ENCODE measurements around the gene DDX60. TPM values are rescaled to one million over a fixed set of nuclear protein-coding genes. Genes with fewer than 3 reads are reported as not detected.

Gene DDX60, protein sequence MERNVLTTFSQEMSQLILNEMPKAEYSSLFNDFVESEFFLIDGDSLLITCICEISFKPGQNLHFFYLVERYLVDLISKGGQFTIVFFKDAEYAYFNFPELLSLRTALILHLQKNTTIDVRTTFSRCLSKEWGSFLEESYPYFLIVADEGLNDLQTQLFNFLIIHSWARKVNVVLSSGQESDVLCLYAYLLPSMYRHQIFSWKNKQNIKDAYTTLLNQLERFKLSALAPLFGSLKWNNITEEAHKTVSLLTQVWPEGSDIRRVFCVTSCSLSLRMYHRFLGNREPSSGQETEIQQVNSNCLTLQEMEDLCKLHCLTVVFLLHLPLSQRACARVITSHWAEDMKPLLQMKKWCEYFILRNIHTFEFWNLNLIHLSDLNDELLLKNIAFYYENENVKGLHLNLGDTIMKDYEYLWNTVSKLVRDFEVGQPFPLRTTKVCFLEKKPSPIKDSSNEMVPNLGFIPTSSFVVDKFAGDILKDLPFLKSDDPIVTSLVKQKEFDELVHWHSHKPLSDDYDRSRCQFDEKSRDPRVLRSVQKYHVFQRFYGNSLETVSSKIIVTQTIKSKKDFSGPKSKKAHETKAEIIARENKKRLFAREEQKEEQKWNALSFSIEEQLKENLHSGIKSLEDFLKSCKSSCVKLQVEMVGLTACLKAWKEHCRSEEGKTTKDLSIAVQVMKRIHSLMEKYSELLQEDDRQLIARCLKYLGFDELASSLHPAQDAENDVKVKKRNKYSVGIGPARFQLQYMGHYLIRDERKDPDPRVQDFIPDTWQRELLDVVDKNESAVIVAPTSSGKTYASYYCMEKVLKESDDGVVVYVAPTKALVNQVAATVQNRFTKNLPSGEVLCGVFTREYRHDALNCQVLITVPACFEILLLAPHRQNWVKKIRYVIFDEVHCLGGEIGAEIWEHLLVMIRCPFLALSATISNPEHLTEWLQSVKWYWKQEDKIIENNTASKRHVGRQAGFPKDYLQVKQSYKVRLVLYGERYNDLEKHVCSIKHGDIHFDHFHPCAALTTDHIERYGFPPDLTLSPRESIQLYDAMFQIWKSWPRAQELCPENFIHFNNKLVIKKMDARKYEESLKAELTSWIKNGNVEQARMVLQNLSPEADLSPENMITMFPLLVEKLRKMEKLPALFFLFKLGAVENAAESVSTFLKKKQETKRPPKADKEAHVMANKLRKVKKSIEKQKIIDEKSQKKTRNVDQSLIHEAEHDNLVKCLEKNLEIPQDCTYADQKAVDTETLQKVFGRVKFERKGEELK (N-terminal part only)
- 19.3 and 27.3 TPM in 2 replicates for total RNA-seq

GRCh38 chr4:168318266-168318895 lies at the start of gene DDX60:
Gene DDX60, minus strand, starts transcription at chr4:168318752. Its CDS starts 7,493 bp downstream, at chr4:168311259.

Other genes starting within 250 kb of the DDX60 start
- gene ANXA10, start 226.2 kb downstream of the DDX60 start, total RNA-seq: not detected in 2 replicates
- gene DDX60L, start 161.7 kb upstream of the DDX60 start, total RNA-seq: 22.9 and 37.4 TPM in 2 replicates
- 47.6 and 61.5 TPM in 2 replicates for gene PALLD, start 178.3 kb upstream of the DDX60 start, total RNA-seq